ENCODE measurements around the gene ASS1. TPM values are rescaled to one million over a fixed set of nuclear protein-coding genes. Genes with fewer than 3 reads are reported as not detected.

ASS1 gene
- total and polyA plus RNA-seq, 2 of the 13 experiments (the other 11 are each of a cell fraction or from before 2014, with no cell fraction given): 77.6 to 122 TPM

GRCh38 chr9:130499804-130500263 is 55.1 kb downstream of the ASS1 start (continued):
- TF ChIP-seq ZNF670 (CRISPR knock-in tag; IDR thresholded peaks at IDR 0.05; ENCODE audit: borderline replicate concordance) (no peak), SATB2 (CRISPR knock-in tag; IDR thresholded peaks at IDR 0.05) (no peak), SKIL (CRISPR knock-in tag; IDR thresholded peaks at IDR 0.05; ENCODE audit: borderline replicate concordance) (no peak), HOXA5 (CRISPR knock-in tag; IDR thresholded peaks at IDR 0.05) (no peak), ZNF839 (CRISPR knock-in tag; IDR thresholded peaks at IDR 0.05; ENCODE audit: borderline replicate concordance) (no peak), RXRA (CRISPR knock-in tag; IDR thresholded peaks at IDR 0.05) (peak; percentile 31; the same call in 1 of the 2 replicates), ARID2 (CRISPR knock-in tag; IDR thresholded peaks at IDR 0.05; ENCODE audit: borderline replicate concordance) (peak; percentile 6; the same call in 1 of the 2 replicates), TEF (CRISPR knock-in tag; IDR thresholded peaks at IDR 0.05) (no peak), ZNF138 (CRISPR knock-in tag; IDR thresholded peaks at IDR 0.05; ENCODE audit: low read depth) (peak; percentile 59; the same call in 1 of the 2 replicates), ZNF326 (CRISPR knock-in tag; IDR thresholded peaks at IDR 0.05; ENCODE audit: borderline replicate concordance) (no peak), BORCS8-MEF2B (CRISPR knock-in tag; IDR thresholded peaks at IDR 0.05) (peak; percentile 84), ZBTB37 (CRISPR knock-in tag; IDR thresholded peaks at IDR 0.05) (no peak), SSRP1 (CRISPR knock-in tag; IDR thresholded peaks at IDR 0.05) (peak; percentile 97), LRRFIP1 (CRISPR knock-in tag; conservative IDR thresholded peaks at IDR 0.05) (no peak), PBX2 (CRISPR knock-in tag; IDR thresholded peaks at IDR 0.05) (peak; percentile 50; the same call in 1 of the 2 replicates), ZNF710 (CRISPR knock-in tag; IDR thresholded peaks at IDR 0.05; ENCODE audit: borderline replicate concordance) (no peak), RNF2 (conservative IDR thresholded peaks at IDR 0.05; ENCODE audit: low read depth) (peak; percentile 65; the same call in 1 of the 2 replicates), MTF1 (CRISPR knock-in tag; IDR thresholded peaks at IDR 0.05) (no peak), ZNF790 (CRISPR knock-in tag; IDR thresholded peaks at IDR 0.05; ENCODE audit: borderline replicate concordance) (no peak), ZSCAN20 (CRISPR knock-in tag; IDR thresholded peaks at IDR 0.05; ENCODE audit: borderline replicate concordance) (no peak), NR1H2 (CRISPR knock-in tag; IDR thresholded peaks at IDR 0.05; ENCODE audit: borderline replicate concordance, low read depth) (no peak)

Measured in HepG2 (cell line).